K562 (cell line): ENCODE data around the gene FANCC. TPM values are rescaled to one million over a fixed set of nuclear protein-coding genes. Genes with fewer than 3 reads are reported as not detected.

Source experiments
- ATAC-seq: fragments of 200-7000 bp; cut with Tn5 transposase; 3 replicates; pipeline ENCODE4 v1.9.1; 2020; ENCODE audit warnings: moderate library complexity
- BruUV-seq: library from RNA; stranded (reverse); fragments of 400-500 nt; replicated peaks from 2 replicates; lab custom pipeline; 2021; lab: Mats Ljungman, UMichigan
- CTCF ChIA-PET: fragments of 300-600 bp; formaldehyde crosslinking; extraction: SDS; loops from one replicate; lab custom pipeline; 2021; ENCODE audit warnings: low intra/inter-chr PET ratio; lab: Yijun Ruan, JAX
- POLR2A ChIA-PET: fragments of 300-600, 350-650 bp; sonication (Branson Sonifier 250); formaldehyde crosslinking; extraction: SDS; loops from one replicate; lab custom pipeline; 2021; ENCODE audit warnings: antibody characterized with exemption, inconsistent platforms; lab: Yijun Ruan, JAX
- DNase-seq, 4 experiments: peaks; one replicate each; pipeline versions ENCODE4 v3.0.0 to v3.0.0-alpha.2; 2011 to 2018; ENCODE audit warnings: low spot score in 3 of 4, mixed read lengths in 3 of 4; ENCODE audit errors: extremely low read depth in 1 of 4
- FAIRE-seq: peaks from 2 replicates; lab custom pipeline; 2011; peaks lifted over from hg19 to GRCh38; lab: Jason Lieb, UNC
- H2AFZ ChIP-seq: 2 replicates; pipeline ENCODE4 v1.6.0; 2011; ENCODE audit warnings: low read depth, low read length, control low read depth, inconsistent platforms
- H3K27ac ChIP-seq: fragments of 200-600 bp; 3 replicates; pipeline ENCODE4 v1.8.0; 2011; ENCODE audit warnings: low read depth, mild to moderate bottlenecking, control low read depth, inconsistent platforms, low read length, moderate library complexity, mixed read lengths; ENCODE audit errors: extremely low read depth
- H3K27me3 ChIP-seq, 2 experiments: fragments of 300-600 bp in 1 of 2; 2 replicates in 1 of 2; 3 replicates in 1 of 2; pipeline versions ENCODE4 v1.6.0 to v1.8.0; 2011; ENCODE audit warnings: inconsistent platforms in 2 of 2, low read length in 2 of 2, mild to moderate bottlenecking in 1 of 2, mixed read lengths in 1 of 2, moderate library complexity in 1 of 2; ENCODE audit not compliant: control insufficient read depth in 2 of 2, insufficient read depth in 2 of 2
- H3K36me3 ChIP-seq: fragments of 300-600 bp; 3 replicates; pipeline ENCODE4 v1.8.0; 2011; ENCODE audit warnings: mild to moderate bottlenecking, low read length, inconsistent platforms; ENCODE audit not compliant: control insufficient read depth, insufficient read depth
- H3K4me1 ChIP-seq, 2 experiments: fragments of 200-600 bp in 1 of 2; replicated peaks in 1 of 2; 2 replicates in 1 of 2; 3 replicates in 1 of 2; pipeline versions ENCODE4 v1.5.1 to v1.8.0; 2011; ENCODE audit warnings: inconsistent platforms in 2 of 2, low read length in 2 of 2, mild to moderate bottlenecking in 1 of 2, mixed read lengths in 1 of 2, moderate library complexity in 1 of 2; ENCODE audit not compliant: control insufficient read depth in 2 of 2, insufficient read depth in 2 of 2
- H3K4me2 ChIP-seq: 2 replicates; pipeline ENCODE4 v1.6.1; 2011; ENCODE audit warnings: low read length, control low read depth, inconsistent platforms, mixed read lengths; ENCODE audit not compliant: insufficient read depth
- H3K4me3 ChIP-seq: fragments of 200-600 bp; sonication (generic), shearing (Covaris generic); 2 replicates; pipeline ENCODE4 v1.5.1; 2016; ENCODE audit warnings: control low read depth, inconsistent platforms
- H3K79me2 ChIP-seq: fragments of 200-600 bp; 3 replicates; pipeline ENCODE4 v1.8.0; 2011; ENCODE audit warnings: low read length, inconsistent platforms; ENCODE audit not compliant: control insufficient read depth, insufficient read depth
- H3K9ac ChIP-seq, 2 experiments: 2 replicates each; pipeline versions ENCODE4 v1.6.0 to v1.6.1; 2011; ENCODE audit warnings: low read depth in 2 of 2, low read length in 2 of 2, control low read depth in 1 of 2, inconsistent platforms in 1 of 2, mild to moderate bottlenecking in 1 of 2, mixed read lengths in 1 of 2; ENCODE audit not compliant: insufficient read depth in 1 of 2
- H3K9me1 ChIP-seq: one replicate; pipeline ENCODE4 v1.6.0; 2011; ENCODE audit warnings: inconsistent platforms, mild to moderate bottlenecking, low read length, moderate library complexity; ENCODE audit not compliant: control insufficient read depth, insufficient read depth
- H3K9me3 ChIP-seq: replicated peaks from 2 replicates; pipeline ENCODE4 v1.5.1; 2011; ENCODE audit warnings: low read depth, low read length, inconsistent platforms; ENCODE audit not compliant: control insufficient read depth, insufficient read depth
- H4K20me1 ChIP-seq: replicated peaks from 2 replicates; pipeline ENCODE4 v1.6.1; 2011; ENCODE audit warnings: low read length, inconsistent platforms, mixed read lengths; ENCODE audit not compliant: control insufficient read depth, insufficient read depth
- ADNP ChIP-seq: fragments of 200-800 bp; sonication (Bioruptor generic); IDR thresholded peaks from 2 replicates; pipeline ENCODE4 v1.6.1; 2016; ENCODE audit warnings: missing genetic modification characterization, missing compliant biosample characterization
- ARID3B ChIP-seq: fragments of 250-450 bp; sonication (Bioruptor Pico); IDR thresholded peaks from 2 replicates; pipeline ENCODE4 v1.4.0; 2020; ENCODE audit warnings: borderline replicate concordance
- FOSL1 ChIP-seq: fragments of 200-800 bp; sonication (Bioruptor generic); conservative IDR thresholded peaks from 2 replicates; pipeline ENCODE4 v1.6.1; 2016; ENCODE audit warnings: missing genetic modification characterization, missing compliant biosample characterization
- FOXA1 ChIP-seq: fragments of 450-650 bp; IDR thresholded peaks from 2 replicates; pipeline ENCODE4 v1.6.1; 2016; ENCODE audit warnings: mild to moderate bottlenecking, borderline replicate concordance
- GABPB2 ChIP-seq: fragments of 250-450 bp; sonication (Bioruptor Pico); conservative IDR thresholded peaks from 2 replicates; pipeline ENCODE4 v1.5.1; 2021; ENCODE audit warnings: mild to moderate bottlenecking
- HNRNPLL ChIP-seq: fragments of 200-400 bp; formaldehyde crosslinking; IDR thresholded peaks from 2 replicates; pipeline ENCODE4 v1.6.1; 2017; ENCODE audit warnings: low read length, low read depth, mild to moderate bottlenecking; ENCODE audit not compliant: poor library complexity, severe bottlenecking
- NUFIP1 ChIP-seq: fragments of 450-650 bp; IDR thresholded peaks from 2 replicates; pipeline ENCODE4 v1.6.1; 2018; ENCODE audit not compliant: partially characterized antibody
- POU5F1 ChIP-seq: fragments of 150-350 bp; IDR thresholded peaks from 2 replicates; pipeline ENCODE4 v1.6.1; 2014; ENCODE audit warnings: borderline replicate concordance, low read length, low read depth, mild to moderate bottlenecking; ENCODE audit not compliant: partially characterized antibody
- PTTG1 ChIP-seq: fragments of 450-650 bp; IDR thresholded peaks from 2 replicates; pipeline ENCODE4 v1.6.1; 2016; ENCODE audit warnings: low read depth, mild to moderate bottlenecking, missing genetic modification characterization, missing compliant biosample characterization
- PURB ChIP-seq: sonication (generic); formaldehyde crosslinking; IDR thresholded peaks from 2 replicates; pipeline ENCODE4 v1.9.0; 2021; ENCODE audit warnings: low read depth, mild to moderate bottlenecking, missing genetic modification reagents
- SMC3 ChIP-seq: conservative IDR thresholded peaks from 2 replicates; pipeline ENCODE4 v1.6.1; 2011; ENCODE audit warnings: low read depth, low read length, improper control_type of control experiment; ENCODE audit not compliant: insufficient read depth
- SNIP1 ChIP-seq: fragments of 450-650 bp; IDR thresholded peaks from 2 replicates; pipeline ENCODE4 v1.7.1; 2017; ENCODE audit warnings: low read depth, mild to moderate bottlenecking
- TCF7 ChIP-seq: sonication (generic); IDR thresholded peaks from 2 replicates; pipeline ENCODE4 v1.6.1; 2016; ENCODE audit warnings: antibody characterized with exemption, borderline replicate concordance
- ZBTB49 ChIP-seq: sonication (generic); formaldehyde crosslinking; IDR thresholded peaks from 2 replicates; pipeline ENCODE4 v1.8.0; 2022; ENCODE audit warnings: missing genetic modification reagents, mild to moderate bottlenecking, borderline replicate concordance
- ZNF766 ChIP-seq: fragments of 200-800 bp; sonication (Bioruptor generic); conservative IDR thresholded peaks from 2 replicates; pipeline ENCODE4 v1.6.1; 2016; ENCODE audit warnings: missing genetic modification characterization, missing compliant biosample characterization
- WGBS: fragments of 100-300 bp; shearing (Covaris generic); methylation state at CpG from one replicate; pipeline ENCODE4 v1.1.6; 2016; ENCODE audit warnings: low coverage, mixed read lengths; ENCODE audit not compliant: insufficient coverage; ENCODE audit errors: missing lambda C conversion rate; 5-methylcytosine and 5-hydroxymethylcytosine counted together
- in situ Hi-C: fragments of 300-500 bp; cut with MboI; formaldehyde crosslinking; loops from 4 replicates; pipeline ENCODE4 v1.15.0; 2018; ENCODE audit warnings: inconsistent platforms, mixed read lengths
- intact Hi-C: fragments of 100-400 bp; cut with micrococcal nuclease; formaldehyde crosslinking; loops from 2 replicates; pipeline ENCODE4 v1.14.2; 2022
- polyA plus RNA-seq, 8 experiments: library from polyadenylated mRNA; depleted of rRNA in 4 of 8; stranded (reverse) in 5 of 8; unstranded in 3 of 8; fragments of >200 nt; fragmentation: Nextera tagmentation in 2 of 8; fragmentation: Illumina TruSeq in 1 of 8; extraction: Ambion mirVana in 2 of 8; extraction: Trizol in 1 of 8; gene quantifications; 2 replicates each; pipeline versions ENCODE4 v1.2.1 to v1.2.3, GENCODE V29; 2011 to 2014; ENCODE audit warnings: inconsistent platforms in 1 of 8, missing spikeins in 1 of 8
- total RNA-seq, 7 experiments: library from RNA; depleted of rRNA in 6 of 7; stranded (reverse); fragments of >200 nt in 6 of 7; fragmentation: Illumina TruSeq in 2 of 7; extraction: Trizol in 2 of 7; gene quantifications; 2 replicates each; pipeline versions ENCODE4 v1.2.1 to v1.2.3, GENCODE V29; 2011 to 2021; ENCODE audit warnings: low replicate concordance in 1 of 7

FANCC gene
- total and polyA plus RNA-seq, 9 of the 15 experiments (the other 6 are each of a cell fraction or from before 2014, with no cell fraction given), result 4.6 to 18.4 (median 14.2) TPM

- H3K9me3 ChIP-seq, result no peaks in the 10 kb centered on the region
- H3K4me2 ChIP-seq, result no peak overlapping the region
- in situ Hi-C loops, result no loop called here
- 67% methylated on average over 8 of the region's 8 CpGs for WGBS
- intact Hi-C loops, result no loop called here
- ChIA-PET CTCF (no interaction called here), POLR2A (interaction anchor here (0.7 kb wide), 2 partner anchors 89 to 171 kb away, joined by 3 read pairs; no protein-coding TSS in a partner anchor)
- no peak for ATAC-seq
- H3K27me3 ChIP-seq, result no peaks in the 10 kb centered on the region
- H4K20me1 ChIP-seq, result peaks cover 4% of the 10 kb centered on the region; the same call in 1 of the 2 replicates
- peaks cover 0 to 10% of the 10 kb centered on the region in 2 experiments; a peak in 1 of 5 replicates for H3K4me1 ChIP-seq
- H3K79me2 ChIP-seq, result no peaks in the 10 kb centered on the region
- no peak for DNase-seq
- FAIRE-seq, result no peak
- H3K36me3 ChIP-seq, result peaks cover 16% of the 10 kb centered on the region; the same call in 1 of the 3 replicates
- no peak overlapping the region for H3K4me3 ChIP-seq
- no peak for TF ChIP-seq ARID3B (CRISPR knock-in tag)
- TF ChIP-seq POU5F1, result no peak
- no peak for TF ChIP-seq ZNF766
- TF ChIP-seq FOSL1 (tag), result no peak
- no peak for TF ChIP-seq SMC3
- TF ChIP-seq PURB (CRISPR knock-in tag), result no peak
- TF ChIP-seq ADNP (tag), result no peak
- no peak for TF ChIP-seq FOXA1
- TF ChIP-seq NUFIP1, result no peak
- no peak for TF ChIP-seq SNIP1
- no peak for TF ChIP-seq PTTG1 (tag)
- no peak for TF ChIP-seq TCF7
- no peak for TF ChIP-seq GABPB2
- TF ChIP-seq HNRNPLL, result no peak
- TF ChIP-seq ZBTB49, result no peak
- TF ChIP-seq, all 486 proteins: peak for 0
- no peaks in the 10 kb centered on the region for H3K9me1 ChIP-seq
- H2AFZ ChIP-seq, result no peak overlapping the region
- H3K27ac ChIP-seq, result no peak overlapping the region
- BruUV-seq, result no TSS peak
- no peak overlapping the region for H3K9ac ChIP-seq
These were observed 215.5 kb downstream of the FANCC start for GRCh38 chr9:95102001-95102433.
